Measurements from ENCODE around the gene ROBO2. TPM values are rescaled to one million over a fixed set of nuclear protein-coding genes. Genes with fewer than 3 reads are reported as not detected.

ROBO2 gene
- total RNA-seq, 1 donor from 2014 or later, result 2.9 TPM

DNA sequence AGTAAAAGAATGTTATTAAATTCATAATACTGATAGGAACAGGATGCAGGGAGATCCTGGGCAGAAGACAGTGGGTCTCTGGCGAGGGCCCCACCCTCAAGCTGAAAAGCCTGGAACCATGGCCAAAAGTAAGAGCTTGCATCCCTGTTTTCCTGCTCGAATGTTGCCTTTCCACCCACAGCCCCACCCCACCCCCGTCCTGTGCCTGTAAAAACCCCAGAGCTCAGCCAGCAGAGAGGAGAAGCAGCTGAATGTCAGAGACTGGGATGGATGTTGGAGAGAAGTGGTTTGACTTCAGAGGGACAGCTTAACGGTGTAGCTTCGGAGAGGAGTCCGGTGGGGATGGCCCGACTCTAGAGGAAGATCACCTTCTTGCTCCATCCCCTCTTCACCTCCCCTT lies 207.9 kb downstream of the ROBO2 start:
- H3K4me1 ChIP-seq, result peaks cover 0 to 10% of the 10 kb centered on the region in 2 donors
- H3K27me3 ChIP-seq, result no peaks in the 10 kb centered on the region
- H3K4me3 ChIP-seq, result no peak overlapping the region
- DNase-seq (ENCODE audit: low spot score in 2 of 2), result no peak
- intact Hi-C loops (cut with DNase I), result no loop called here
- TF ChIP-seq, protein P1, sequence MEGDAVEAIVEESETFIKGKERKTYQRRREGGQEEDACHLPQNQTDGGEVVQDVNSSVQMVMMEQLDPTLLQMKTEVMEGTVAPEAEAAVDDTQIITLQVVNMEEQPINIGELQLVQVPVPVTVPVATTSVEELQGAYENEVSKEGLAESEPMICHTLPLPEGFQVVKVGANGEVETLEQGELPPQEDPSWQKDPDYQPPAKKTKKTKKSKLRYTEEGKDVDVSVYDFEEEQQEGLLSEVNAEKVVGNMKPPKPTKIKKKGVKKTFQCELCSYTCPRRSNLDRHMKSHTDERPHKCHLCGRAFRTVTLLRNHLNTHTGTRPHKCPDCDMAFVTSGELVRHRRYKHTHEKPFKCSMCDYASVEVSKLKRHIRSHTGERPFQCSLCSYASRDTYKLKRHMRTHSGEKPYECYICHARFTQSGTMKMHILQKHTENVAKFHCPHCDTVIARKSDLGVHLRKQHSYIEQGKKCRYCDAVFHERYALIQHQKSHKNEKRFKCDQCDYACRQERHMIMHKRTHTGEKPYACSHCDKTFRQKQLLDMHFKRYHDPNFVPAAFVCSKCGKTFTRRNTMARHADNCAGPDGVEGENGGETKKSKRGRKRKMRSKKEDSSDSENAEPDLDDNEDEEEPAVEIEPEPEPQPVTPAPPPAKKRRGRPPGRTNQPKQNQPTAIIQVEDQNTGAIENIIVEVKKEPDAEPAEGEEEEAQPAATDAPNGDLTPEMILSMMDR (IDR thresholded peaks at IDR 0.05), result no peak
- H3K9me3 ChIP-seq, result no peaks in the 10 kb centered on the region
- no peak overlapping the region for H3K27ac ChIP-seq
- no peaks in the 10 kb centered on the region for H3K36me3 ChIP-seq

DNA sequence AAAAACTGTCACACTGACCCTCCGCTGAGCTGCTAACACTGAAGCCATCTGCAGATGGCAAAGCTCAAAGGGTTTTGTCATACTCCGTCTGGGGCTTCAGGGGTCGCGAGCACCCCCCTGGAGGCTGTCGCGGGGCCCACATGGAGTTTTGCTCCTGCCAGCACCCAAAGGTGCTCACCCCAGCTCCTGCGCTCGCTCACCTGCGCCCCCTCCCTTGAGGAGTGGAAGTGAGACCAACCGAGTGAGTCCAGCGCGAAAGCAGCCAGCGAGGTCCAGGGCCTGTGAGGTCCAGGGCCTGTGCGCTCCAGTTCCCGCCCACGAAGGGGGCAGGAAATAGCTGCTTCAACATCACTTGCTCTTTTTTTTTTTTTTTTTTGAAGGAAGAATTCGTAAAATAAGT lies 208.5 kb downstream of the ROBO2 start:
- no peak for DNase-seq (ENCODE audit: low spot score in 2 of 2)
- Histone ChIP-seq H3K4me3 (no peak overlapping the region), H3K27ac (no peak overlapping the region), H3K4me1 (peaks cover 0 to 10% of the 10 kb centered on the region in 2 donors), H3K36me3 (no peaks in the 10 kb centered on the region), H3K9me3 (no peaks in the 10 kb centered on the region), H3K27me3 (no peaks in the 10 kb centered on the region)
- intact Hi-C loops (cut with DNase I), result no loop called here
- TF ChIP-seq, protein P1 (IDR thresholded peaks at IDR 0.05), result no peak

DNA sequence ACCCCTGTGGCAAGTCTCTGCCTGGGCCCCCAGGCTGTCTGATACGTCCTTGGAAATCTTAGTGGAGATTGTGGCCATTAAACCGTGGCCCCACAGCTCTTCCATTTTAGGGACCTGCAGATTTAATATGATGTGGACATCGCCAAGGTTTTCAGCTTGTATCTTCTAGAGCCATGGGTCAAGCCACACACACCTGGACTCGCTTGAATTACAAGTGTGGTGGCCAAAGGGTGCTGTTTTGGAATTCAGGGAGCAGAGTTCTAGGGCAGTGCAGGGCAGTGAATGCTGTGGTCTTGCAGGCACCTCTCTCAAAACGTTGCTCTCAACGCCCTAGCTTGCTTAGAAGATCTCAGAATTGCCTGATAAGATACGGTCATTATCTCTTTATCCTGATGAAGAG lies 211.2 kb downstream of the ROBO2 start:
- DNase-seq (ENCODE audit: low spot score in 2 of 2), result no peak
- no peak overlapping the region for H3K27ac ChIP-seq
- no peak overlapping the region for H3K4me3 ChIP-seq
- no peaks in the 10 kb centered on the region for H3K27me3 ChIP-seq
- no peaks in the 10 kb centered on the region for H3K36me3 ChIP-seq
- no peaks in the 10 kb centered on the region for H3K9me3 ChIP-seq
- peaks cover 0 to 6% of the 10 kb centered on the region in 2 donors for H3K4me1 ChIP-seq
- intact Hi-C loops (cut with DNase I), result loop anchor here (10.0 kb wide), 1 partner anchor 1394 kb away; no protein-coding TSS in a partner anchor
- TF ChIP-seq, protein P1 (IDR thresholded peaks at IDR 0.05), result no peak

DNA sequence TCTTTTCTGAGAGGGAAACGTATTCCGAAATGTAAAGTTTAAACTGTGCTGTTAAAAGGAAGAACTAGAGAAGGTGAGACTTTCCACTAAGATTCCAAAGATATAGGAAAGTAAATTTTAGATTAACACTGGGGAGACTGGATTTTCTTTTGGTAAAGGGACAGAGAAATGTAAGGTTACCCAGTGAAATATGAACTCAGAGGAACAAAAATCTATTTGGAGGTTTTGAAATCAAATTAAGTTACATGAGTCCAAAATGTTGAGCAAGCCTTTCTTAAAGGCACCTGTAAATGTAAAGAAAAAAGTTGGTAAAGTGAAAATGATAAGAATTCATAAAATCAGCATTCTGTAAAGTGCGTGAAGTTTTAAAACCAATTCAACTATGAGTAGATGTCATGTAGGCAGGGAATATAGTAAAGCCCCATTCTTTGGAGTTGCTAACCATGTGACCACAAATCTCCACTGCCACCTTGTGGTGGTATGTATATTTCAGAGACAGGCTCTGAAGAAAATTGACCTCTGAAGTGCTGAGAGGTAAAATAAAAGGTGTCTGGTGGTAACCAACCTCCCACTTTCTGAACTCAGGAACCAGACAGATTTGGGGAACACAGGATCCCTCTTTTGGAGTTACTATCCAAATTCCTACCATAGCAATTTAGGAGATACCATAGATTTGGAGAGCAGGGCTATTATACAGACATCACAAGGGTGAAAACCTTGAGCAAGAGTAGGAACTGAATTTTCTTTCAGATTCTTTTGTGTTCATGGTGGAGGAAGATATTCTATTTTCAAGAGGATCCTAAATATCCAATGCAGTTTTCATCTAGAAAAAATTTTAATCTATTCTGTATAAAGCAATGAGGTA lies 215.3 kb downstream of the ROBO2 start:
- Histone ChIP-seq H3K27ac (no peak overlapping the region), H3K4me1 (no peaks in the 10 kb centered on the region), H3K9me3 (peaks cover 0 to 8% of the 10 kb centered on the region in 2 donors), H3K27me3 (no peaks in the 10 kb centered on the region), H3K4me3 (no peak overlapping the region), H3K36me3 (no peaks in the 10 kb centered on the region)
- no peak for DNase-seq (ENCODE audit: low spot score in 2 of 2)
- TF ChIP-seq, protein P1 (IDR thresholded peaks at IDR 0.05), result peak; percentile 24 to 72 (median 59)
- intact Hi-C loops (cut with DNase I), result loop anchor here (1.0 to 10.0 kb wide), 2 partner anchors 217 to 1390 kb away; no protein-coding TSS in a partner anchor

DNA sequence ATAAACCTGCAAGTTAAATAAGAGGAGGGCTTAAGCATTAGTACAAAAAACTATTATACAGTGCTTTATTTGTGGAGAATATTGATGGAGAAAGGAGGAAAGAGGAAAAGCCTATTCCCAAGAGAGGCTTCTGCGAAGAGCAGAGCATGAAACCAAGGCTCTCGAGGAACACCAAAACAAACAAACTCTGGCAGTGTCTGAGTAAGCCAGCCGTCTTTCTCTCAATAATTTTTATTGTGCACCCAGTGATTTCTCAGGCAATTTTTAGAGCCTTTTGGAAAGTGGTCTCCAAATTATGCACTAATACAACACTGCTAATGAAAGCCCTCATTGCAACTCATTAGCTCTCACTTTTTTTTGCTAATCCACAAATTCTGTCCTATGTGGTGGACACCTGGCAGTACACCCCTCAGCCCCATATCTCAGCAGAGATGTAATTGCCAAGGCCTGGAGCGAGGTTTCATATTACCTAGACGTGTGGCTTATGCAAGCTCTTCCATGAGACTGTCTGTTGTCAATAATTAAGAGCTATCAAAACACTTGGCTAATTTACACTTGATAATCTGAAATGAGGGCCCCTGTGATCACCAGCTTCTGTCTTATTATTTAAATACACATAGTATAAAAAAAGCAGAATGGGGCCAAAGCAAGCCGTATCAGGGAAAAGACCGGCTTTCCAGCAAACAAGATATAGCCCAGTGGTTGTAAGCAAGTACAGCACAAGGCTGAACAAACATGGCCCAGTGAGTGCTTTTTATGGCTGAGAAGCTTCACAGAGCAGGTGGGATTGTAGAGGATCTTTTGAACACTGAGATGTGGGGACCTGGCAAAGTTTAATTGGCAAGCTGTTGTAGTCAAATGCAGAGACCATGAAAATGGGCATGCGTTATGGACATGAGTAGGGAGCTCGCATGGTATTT lies 216.9 kb downstream of the ROBO2 start:
- no peak for DNase-seq (ENCODE audit: low spot score in 2 of 2)
- intact Hi-C loops (cut with DNase I), result loop anchor here (10.0 kb wide), 1 partner anchor 1388 kb away; no protein-coding TSS in a partner anchor
- no peaks in the 10 kb centered on the region for H3K36me3 ChIP-seq
- H3K27me3 ChIP-seq, result no peaks in the 10 kb centered on the region
- no peak overlapping the region for H3K4me3 ChIP-seq
- TF ChIP-seq, protein P1 (IDR thresholded peaks at IDR 0.05), result no peak
- no peaks in the 10 kb centered on the region for H3K4me1 ChIP-seq
- no peak overlapping the region for H3K27ac ChIP-seq
- H3K9me3 ChIP-seq, result peaks cover 0 to 8% of the 10 kb centered on the region in 2 donors

All from ascending aorta (tissue), 2 donors.